NT2/D1 (cell line): ENCODE measurements around the gene L3MBTL3.
"Not testable (repeated sequence)": the region's sequence is repeated elsewhere in the genome, so short reads cannot be mapped to it uniquely, and the experiment has no call there.

Source experiments
- DNase-seq: peaks from one replicate; pipeline ENCODE4 v3.0.0-alpha.2; 2011; ENCODE audit warnings: low read depth, low spot score
- H3K27me3 ChIP-seq: 2 replicates; pipeline ENCODE4 v1.6.0; 2011; ENCODE audit warnings: mild to moderate bottlenecking; ENCODE audit not compliant: insufficient read length, insufficient read depth
- H3K36me3 ChIP-seq: 2 replicates; pipeline ENCODE4 v1.6.1; 2011; ENCODE audit warnings: mild to moderate bottlenecking, low read length, mixed read lengths; ENCODE audit not compliant: insufficient read depth, insufficient read length
- H3K4me1 ChIP-seq: 2 replicates; pipeline ENCODE4 v1.5.1; 2011; ENCODE audit not compliant: insufficient read depth, insufficient read length
- H3K4me3 ChIP-seq: 2 replicates; pipeline ENCODE4 v1.5.1; 2011; ENCODE audit warnings: low read depth; ENCODE audit not compliant: insufficient read length
- H3K9ac ChIP-seq: 2 replicates; pipeline ENCODE4 v1.6.0; 2011; ENCODE audit warnings: low read depth; ENCODE audit not compliant: insufficient read length
- H3K9me3 ChIP-seq: 2 replicates; pipeline ENCODE4 v1.5.1; 2011; ENCODE audit warnings: mild to moderate bottlenecking, low read length; ENCODE audit not compliant: insufficient read depth
- SUZ12 ChIP-seq: IDR thresholded peaks from 2 replicates; pipeline ENCODE4 v1.6.1; 2011; ENCODE audit not compliant: insufficient read length, insufficient read depth; ENCODE audit errors: extremely low read depth
- YY1 ChIP-seq: IDR thresholded peaks from 2 replicates; pipeline ENCODE4 v1.6.1; 2011; ENCODE audit not compliant: insufficient read length, insufficient read depth
- ZNF274 ChIP-seq: IDR thresholded peaks from 2 replicates; pipeline ENCODE4 v1.6.1; 2011; ENCODE audit warnings: mild to moderate bottlenecking, low read depth, low read length

Gene L3MBTL3

GRCh38 chr6:130115036-130115435 lies 96.7 kb downstream of the L3MBTL3 start:
- H3K4me3 ChIP-seq, result no peak overlapping the region
- no peaks in the 10 kb centered on the region for H3K4me1 ChIP-seq
- no peak for DNase-seq

GRCh38 chr6:130116273-130116672 lies 97.9 kb downstream of the L3MBTL3 start:
- Histone ChIP-seq H3K4me1 (no peaks in the 10 kb centered on the region), H3K9ac (no peak overlapping the region), H3K4me3 (no peak overlapping the region), H3K27me3 (no peaks in the 10 kb centered on the region), H3K36me3 (no peaks in the 10 kb centered on the region), H3K9me3 (no peaks in the 10 kb centered on the region)
- TF ChIP-seq ZNF274, result no peak
- no peak for TF ChIP-seq YY1
- TF ChIP-seq SUZ12, result no peak
- DNase-seq, result no peak

More at GRCh38 chr6:130115036-130115435, 96.7 kb downstream of the L3MBTL3 start:
- TF ChIP-seq YY1 (no peak), ZNF274 (no peak), SUZ12 (no peak)
- Histone ChIP-seq H3K9me3 (no peaks in the 10 kb centered on the region), H3K36me3 (no peaks in the 10 kb centered on the region), H3K9ac (no peak overlapping the region), H3K27me3 (no peaks in the 10 kb centered on the region)

- not testable (repeated sequence) for H3K36me3 ChIP-seq, H3K27me3 ChIP-seq, H3K9me3 ChIP-seq, H3K9ac ChIP-seq, H3K4me3 ChIP-seq, DNase-seq, H3K4me1 ChIP-seq
Observed at GRCh38 chr6:130117187-130117701, 98.9 kb downstream of the L3MBTL3 start.

- DNase-seq, result no peak
- H3K4me1 ChIP-seq, result no peaks in the 10 kb centered on the region
Observed at GRCh38 chr6:130118236-130118635, 99.9 kb downstream of the L3MBTL3 start.

GRCh38 chr6:130119211-130119610 lies 100.8 kb downstream of the L3MBTL3 start:
- H3K4me3 ChIP-seq, result no peak overlapping the region
- H3K27me3 ChIP-seq, result no peaks in the 10 kb centered on the region
- no peaks in the 10 kb centered on the region for H3K4me1 ChIP-seq
- H3K9me3 ChIP-seq, result no peaks in the 10 kb centered on the region
- no peak for DNase-seq
- TF ChIP-seq SUZ12, result no peak
- no peak for TF ChIP-seq YY1
- TF ChIP-seq ZNF274, result no peak
- H3K9ac ChIP-seq, result no peak overlapping the region
- H3K36me3 ChIP-seq, result no peaks in the 10 kb centered on the region

More at GRCh38 chr6:130118236-130118635, 99.9 kb downstream of the L3MBTL3 start:
- no peaks in the 10 kb centered on the region for H3K27me3 ChIP-seq
- no peak overlapping the region for H3K9ac ChIP-seq
- H3K36me3 ChIP-seq, result no peaks in the 10 kb centered on the region
- H3K4me3 ChIP-seq, result no peak overlapping the region
- no peak for TF ChIP-seq YY1
- TF ChIP-seq ZNF274, result no peak
- TF ChIP-seq SUZ12, result no peak
- no peaks in the 10 kb centered on the region for H3K9me3 ChIP-seq

- no peaks in the 10 kb centered on the region for H3K27me3 ChIP-seq
- TF ChIP-seq SUZ12 (no peak), YY1 (no peak)
- no peaks in the 10 kb centered on the region for H3K9me3 ChIP-seq
- H3K9ac ChIP-seq, result no peak overlapping the region
- no peak for DNase-seq
- no peaks in the 10 kb centered on the region for H3K36me3 ChIP-seq
- no peaks in the 10 kb centered on the region for H3K4me1 ChIP-seq
- H3K4me3 ChIP-seq, result no peak overlapping the region
Observed at GRCh38 chr6:130120731-130121130, 102.3 kb downstream of the L3MBTL3 start.

GRCh38 chr6:130122243-130122642 lies 103.9 kb downstream of the L3MBTL3 start:
- H3K27me3 ChIP-seq, result no peaks in the 10 kb centered on the region
- no peaks in the 10 kb centered on the region for H3K9me3 ChIP-seq
- H3K9ac ChIP-seq, result no peak overlapping the region
- no peak overlapping the region for H3K4me3 ChIP-seq
- H3K4me1 ChIP-seq, result no peaks in the 10 kb centered on the region
- TF ChIP-seq SUZ12, result no peak
- H3K36me3 ChIP-seq, result no peaks in the 10 kb centered on the region
- DNase-seq, result no peak

GRCh38 chr6:130127195-130127594 lies 108.8 kb downstream of the L3MBTL3 start:
- no peak overlapping the region for H3K4me3 ChIP-seq
- H3K9ac ChIP-seq, result no peak overlapping the region
- no peaks in the 10 kb centered on the region for H3K36me3 ChIP-seq
- no peaks in the 10 kb centered on the region for H3K9me3 ChIP-seq
- no peak for DNase-seq
- TF ChIP-seq ZNF274 (no peak), YY1 (no peak), SUZ12 (no peak)
- no peaks in the 10 kb centered on the region for H3K27me3 ChIP-seq
- no peaks in the 10 kb centered on the region for H3K4me1 ChIP-seq
